ENCODE results near the gene KCTD20. TPM values are rescaled to one million over a fixed set of nuclear protein-coding genes. Genes with fewer than 3 reads are reported as not detected.

KCTD20 gene
- total RNA-seq (2014; rRNA removed; shearing (Covaris generic)) (73.6 and 74.8 TPM in 2 replicates), total RNA-seq (2022) (84.6 and 89.4 TPM in 2 replicates), Bru-seq, nascent RNA (percentile 88 among the genes with signal in this experiment), BruChase-seq, experiment 1, labeled RNA remaining after a 6-hour chase (percentile 95 among the genes with signal in this experiment), BruChase-seq, experiment 2, labeled RNA remaining after a 2-hour chase (percentile 93 among the genes with signal in this experiment)
- long read RNA-seq, full-length matches to known transcripts, result 121 of 219 reads
- long read RNA-seq, partial matches to known transcripts, result 72 of 219 reads
- long read RNA-seq, other reads (novel, unspliced or antisense), result 26 of 219 reads

DNA sequence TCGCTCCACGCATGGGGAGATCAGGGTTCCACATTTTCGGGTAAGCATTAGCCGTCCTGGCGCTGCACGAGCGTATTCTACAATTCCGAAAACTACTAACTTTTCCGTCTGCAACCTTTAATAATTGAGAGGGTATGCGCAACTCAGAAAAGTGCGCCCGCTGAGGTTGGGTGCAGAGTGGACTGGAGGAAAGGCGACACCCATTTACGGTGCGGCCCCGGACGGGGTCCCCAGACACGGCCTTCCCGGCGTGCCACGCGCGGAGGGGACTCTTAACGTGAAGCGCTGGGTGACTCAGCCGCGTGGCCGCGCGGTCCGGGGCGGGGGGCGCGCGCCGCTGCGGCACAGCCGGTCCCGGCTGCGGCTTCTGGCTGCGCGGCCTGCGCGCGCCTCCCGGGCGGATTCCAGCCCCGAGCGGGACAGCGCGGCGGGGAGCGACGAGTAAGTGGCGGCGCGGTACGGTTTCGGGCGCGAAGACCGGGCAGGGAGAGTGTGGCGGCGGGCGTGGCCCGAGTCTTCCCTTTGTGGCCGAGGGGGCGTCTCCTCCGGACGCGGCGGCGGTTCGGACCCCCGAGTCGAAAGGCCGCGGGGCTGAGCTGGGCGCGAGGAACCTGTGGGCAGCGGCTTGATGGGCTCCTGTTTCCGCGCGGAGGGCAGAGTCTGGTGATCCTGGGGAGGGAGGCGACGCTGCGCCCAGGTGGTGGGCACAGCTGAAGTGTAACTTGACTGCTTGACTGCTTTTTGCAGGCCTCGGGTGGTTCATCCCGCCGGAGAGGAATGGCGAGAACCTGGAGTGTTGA, at the start of gene KCTD20, which contains the start of gene PXT1:
TSS of gene KCTD20 (plus strand) at position 330 of the 800 bp plus-strand sequence. CDS start 27,098 bp downstream, outside the sequence.
TSS of gene PXT1 (minus strand) at position 184 of the 800 bp plus-strand sequence. CDS start 16,772 bp downstream, outside the sequence.
- peak within 1 kb of the TSS; percentile 90 for H2AFZ ChIP-seq (ENCODE audit: low read length)
- peak; percentile 95 for DNase-seq (ENCODE audit: low spot score)
- ChIA-PET CTCF (ENCODE audit: unreplicated experiment) (no interaction called here), POLR2A (interaction anchor here (0.8 to 1.5 kb wide), 3 partner anchors 19 to 52 kb away, joined by 3 to 4 read pairs (median 4); no protein-coding TSS in a partner anchor)
- H3K9me2 ChIP-seq (ENCODE audit: insufficient read depth, low read length), result no peaks in the 10 kb centered on the region
- TF ChIP-seq, protein P1, sequence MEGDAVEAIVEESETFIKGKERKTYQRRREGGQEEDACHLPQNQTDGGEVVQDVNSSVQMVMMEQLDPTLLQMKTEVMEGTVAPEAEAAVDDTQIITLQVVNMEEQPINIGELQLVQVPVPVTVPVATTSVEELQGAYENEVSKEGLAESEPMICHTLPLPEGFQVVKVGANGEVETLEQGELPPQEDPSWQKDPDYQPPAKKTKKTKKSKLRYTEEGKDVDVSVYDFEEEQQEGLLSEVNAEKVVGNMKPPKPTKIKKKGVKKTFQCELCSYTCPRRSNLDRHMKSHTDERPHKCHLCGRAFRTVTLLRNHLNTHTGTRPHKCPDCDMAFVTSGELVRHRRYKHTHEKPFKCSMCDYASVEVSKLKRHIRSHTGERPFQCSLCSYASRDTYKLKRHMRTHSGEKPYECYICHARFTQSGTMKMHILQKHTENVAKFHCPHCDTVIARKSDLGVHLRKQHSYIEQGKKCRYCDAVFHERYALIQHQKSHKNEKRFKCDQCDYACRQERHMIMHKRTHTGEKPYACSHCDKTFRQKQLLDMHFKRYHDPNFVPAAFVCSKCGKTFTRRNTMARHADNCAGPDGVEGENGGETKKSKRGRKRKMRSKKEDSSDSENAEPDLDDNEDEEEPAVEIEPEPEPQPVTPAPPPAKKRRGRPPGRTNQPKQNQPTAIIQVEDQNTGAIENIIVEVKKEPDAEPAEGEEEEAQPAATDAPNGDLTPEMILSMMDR (conservative IDR thresholded peaks at IDR 0.05; ENCODE audit: low read length), result peak; percentile 37; the same call in 1 of the 2 replicates
- TF ChIP-seq EZH2phosphoT487 (IDR thresholded peaks at IDR 0.05; ENCODE audit: borderline replicate concordance, low read depth, low read length), result no peak
- peaks cover 33% of the 10 kb centered on the region for H3K4me1 ChIP-seq (ENCODE audit: insufficient read depth, low read length, poor library complexity, severe bottlenecking)
- H3K79me2 ChIP-seq (ENCODE audit: insufficient read depth, low read depth, low read length), result peaks cover 61% of the 10 kb centered on the region
- peak within 1 kb of the TSS; percentile 80 for H3K4me2 ChIP-seq (ENCODE audit: low read length)
- BruUV-seq (replicated peaks), result no TSS peak
- no peaks in the 10 kb centered on the region for H4K20me1 ChIP-seq (ENCODE audit: insufficient read depth, low read length)
- no peaks in the 10 kb centered on the region for H3K9me3 ChIP-seq (ENCODE audit: low read length)
- intact Hi-C loops (cut with micrococcal nuclease; ENCODE audit: unreplicated experiment), result loop anchor here (1.0 kb wide), 3 partner anchors 20 to 151 kb away; partner anchors contain the start of gene SRSF3
- peak within 1 kb of the TSS; percentile 85 for H3K27ac ChIP-seq (ENCODE audit: low read depth, low read length, poor library complexity, severe bottlenecking)
- peaks cover 23% of the 10 kb centered on the region for H3K36me3 ChIP-seq (ENCODE audit: insufficient read depth, low read length)
- H3K4me3 ChIP-seq (ENCODE audit: low read depth, low read length, poor library complexity, severe bottlenecking), result peak within 1 kb of the TSS; percentile 96

DNA sequence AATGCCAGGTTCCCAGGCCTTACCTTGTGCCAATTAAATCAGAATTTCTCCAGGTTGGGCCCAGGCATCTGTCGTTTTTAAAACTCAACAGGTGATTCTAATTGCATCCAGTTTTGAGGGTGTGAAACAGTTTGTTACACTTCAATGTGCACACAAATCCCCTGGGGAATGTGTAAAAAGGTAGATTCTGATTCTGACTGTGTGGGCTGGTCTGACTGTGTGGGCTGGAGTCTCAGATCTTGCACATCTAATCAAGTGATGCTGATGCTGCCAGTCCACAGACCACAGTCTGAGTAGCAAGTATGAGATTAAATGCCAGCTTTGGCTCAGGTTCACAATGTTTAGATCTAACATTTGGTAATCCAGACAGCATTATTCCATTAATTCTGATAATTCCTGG, 42.8 kb upstream of the KCTD20 start:
- Histone ChIP-seq H3K9me2 (ENCODE audit: insufficient read depth, low read length) (no peaks in the 10 kb centered on the region), H4K20me1 (ENCODE audit: insufficient read depth, low read length) (no peaks in the 10 kb centered on the region), H3K27ac (ENCODE audit: low read depth, low read length, poor library complexity, severe bottlenecking) (no peak overlapping the region), H3K79me2 (ENCODE audit: insufficient read depth, low read depth, low read length) (no peaks in the 10 kb centered on the region), H3K9me3 (ENCODE audit: low read length) (0 out of 2 replicates have a peak, but pooled peaks cover 6% of the 10 kb centered on the region), H3K4me2 (ENCODE audit: low read length) (no peak overlapping the region), H3K36me3 (ENCODE audit: insufficient read depth, low read length) (no peaks in the 10 kb centered on the region), H3K4me1 (ENCODE audit: insufficient read depth, low read length, poor library complexity, severe bottlenecking) (no peaks in the 10 kb centered on the region), H2AFZ (ENCODE audit: low read length) (no peak overlapping the region), H3K4me3 (ENCODE audit: low read depth, low read length, poor library complexity, severe bottlenecking) (no peak overlapping the region)
- CTCF ChIA-PET (ENCODE audit: unreplicated experiment), result no interaction called here
- no TSS peak for BruUV-seq (replicated peaks)
- no peak for DNase-seq (ENCODE audit: low spot score)
- POLR2A ChIA-PET, result no interaction called here
- intact Hi-C loops (cut with micrococcal nuclease; ENCODE audit: unreplicated experiment), result no loop called here
- no peak for TF ChIP-seq EZH2phosphoT487 (IDR thresholded peaks at IDR 0.05; ENCODE audit: borderline replicate concordance, low read depth, low read length)
- TF ChIP-seq, protein P1 (conservative IDR thresholded peaks at IDR 0.05; ENCODE audit: low read length), result no peak

All from OCI-LY7 (cell line).